Measurements from ENCODE around the gene TFDP1. TPM values are rescaled to one million over a fixed set of nuclear protein-coding genes. Genes with fewer than 3 reads are reported as not detected.

The TFDP1 gene
- total and polyA plus RNA-seq, 8 donors: 10.3 to 24.7 (median 17.9) TPM

GRCh38 chr13:113552786-113553434 lies 31.6 kb upstream of the TFDP1 start:
- no peak for ATAC-seq
- no peaks in the 10 kb centered on the region for H3K9me3 ChIP-seq
- no peak overlapping the region for H3K4me3 ChIP-seq
- peaks cover 0 to 33% (median 4%) of the 10 kb centered on the region in 3 donors for H3K36me3 ChIP-seq
- 83 to 86% methylated on average over 16 of the region's 16 CpGs for WGBS, 2 donors
- peak in 1 of 6 donors; percentile 3 for DNase-seq
- TF ChIP-seq CTCF (IDR thresholded peaks at IDR 0.05): no peak
- H3K27me3 ChIP-seq: no peaks in the 10 kb centered on the region
- H3K4me1 ChIP-seq: no peaks in the 10 kb centered on the region
- no peak for FAIRE-seq
- intact Hi-C loops (cut with DNase I): no loop called here
- H3K27ac ChIP-seq: no peak overlapping the region

GRCh38 chr13:113553511-113554332 lies 30.8 kb upstream of the TFDP1 start:
- Histone ChIP-seq H3K27me3 (no peaks in the 10 kb centered on the region), H3K4me1 (no peaks in the 10 kb centered on the region), H3K27ac (no peak overlapping the region), H3K9me3 (no peaks in the 10 kb centered on the region), H3K4me3 (no peak overlapping the region), H3K36me3 (peaks cover 0 to 33% (median 4%) of the 10 kb centered on the region in 3 donors)
- TF ChIP-seq CTCF (IDR thresholded peaks at IDR 0.05): no peak
- DNase-seq: peak in 1 of 6 donors; percentile 7
- no peak for ATAC-seq
- WGBS, 2 donors: 88 to 91% methylated on average over 16 of the region's 16 CpGs
- no peak for FAIRE-seq
- intact Hi-C loops (cut with DNase I): no loop called here

GRCh38 chr13:113554333-113554700 lies 30.2 kb upstream of the TFDP1 start:
- Histone ChIP-seq H3K27me3 (no peaks in the 10 kb centered on the region), H3K27ac (no peak overlapping the region), H3K4me1 (no peaks in the 10 kb centered on the region), H3K4me3 (no peak overlapping the region), H3K9me3 (no peaks in the 10 kb centered on the region), H3K36me3 (peaks cover 0 to 33% (median 3%) of the 10 kb centered on the region in 3 donors)
- WGBS, 2 donors: 87 to 92% methylated on average over 9 of the region's 9 CpGs
- TF ChIP-seq CTCF (IDR thresholded peaks at IDR 0.05): no peak
- DNase-seq (no peak), ATAC-seq (no peak), FAIRE-seq (no peak)
- intact Hi-C loops (cut with DNase I): no loop called here

GRCh38 chr13:113555141-113555540 lies 29.4 kb upstream of the TFDP1 start:
- 78 to 96% methylated on average over 4 of the region's 4 CpGs for WGBS, 2 donors
- no peak for TF ChIP-seq CTCF (IDR thresholded peaks at IDR 0.05)
- Histone ChIP-seq H3K4me1 (no peaks in the 10 kb centered on the region), H3K36me3 (peaks cover 0 to 33% (median 0%) of the 10 kb centered on the region in 3 donors), H3K27me3 (no peaks in the 10 kb centered on the region), H3K27ac (no peak overlapping the region), H3K4me3 (no peak overlapping the region), H3K9me3 (no peaks in the 10 kb centered on the region)
- DNase-seq (peak in 2 of 6 donors; percentile 4 to 12), ATAC-seq (no peak), FAIRE-seq (no peak)
- intact Hi-C loops (cut with DNase I): no loop called here

- DNase-seq (no peak), FAIRE-seq (no peak), ATAC-seq (no peak)
- H3K27ac ChIP-seq: no peak overlapping the region
- H3K4me1 ChIP-seq: no peaks in the 10 kb centered on the region
- peaks cover 0 to 18% (median 0%) of the 10 kb centered on the region in 3 donors for H3K36me3 ChIP-seq
- no peak overlapping the region for H3K4me3 ChIP-seq
- 83 to 94% methylated on average over 5 of the region's 5 CpGs for WGBS, 2 donors
- H3K27me3 ChIP-seq: no peaks in the 10 kb centered on the region
- no peak for TF ChIP-seq CTCF (IDR thresholded peaks at IDR 0.05)
- intact Hi-C loops (cut with DNase I): no loop called here
- no peaks in the 10 kb centered on the region for H3K9me3 ChIP-seq
These were observed 27.5 kb upstream of the TFDP1 start for GRCh38 chr13:113557013-113557412.
